Hepatocyte (in vitro differentiated cells): Measurements from ENCODE around the gene PPP2R2C.

ENCODE experiments used
- EZH2 ChIP-seq: fragments of 200-600 bp; sonication (generic); IDR thresholded peaks from 2 replicates; pipeline ENCODE4 v1.6.1; 2016; ENCODE audit warnings: antibody characterized with exemption, mild to moderate bottlenecking, borderline replicate concordance
- EZH2phosphoT487 ChIP-seq: fragments of 200-600 bp; sonication (generic); IDR thresholded peaks from one replicate; pipeline ENCODE4 v1.6.1; 2018; ENCODE audit warnings: antibody characterized with exemption, mild to moderate bottlenecking, low read depth, moderate library complexity; ENCODE audit not compliant: unreplicated experiment, severe bottlenecking
- TF ChIP-seq, protein P1 (sequence below): fragments of 200-600 bp; sonication (generic); IDR thresholded peaks from 2 replicates; pipeline ENCODE4 v1.5.1; 2016; ENCODE audit warnings: antibody characterized with exemption, mild to moderate bottlenecking; ENCODE audit not compliant: poor library complexity

- TF ChIP-seq, protein P1, sequence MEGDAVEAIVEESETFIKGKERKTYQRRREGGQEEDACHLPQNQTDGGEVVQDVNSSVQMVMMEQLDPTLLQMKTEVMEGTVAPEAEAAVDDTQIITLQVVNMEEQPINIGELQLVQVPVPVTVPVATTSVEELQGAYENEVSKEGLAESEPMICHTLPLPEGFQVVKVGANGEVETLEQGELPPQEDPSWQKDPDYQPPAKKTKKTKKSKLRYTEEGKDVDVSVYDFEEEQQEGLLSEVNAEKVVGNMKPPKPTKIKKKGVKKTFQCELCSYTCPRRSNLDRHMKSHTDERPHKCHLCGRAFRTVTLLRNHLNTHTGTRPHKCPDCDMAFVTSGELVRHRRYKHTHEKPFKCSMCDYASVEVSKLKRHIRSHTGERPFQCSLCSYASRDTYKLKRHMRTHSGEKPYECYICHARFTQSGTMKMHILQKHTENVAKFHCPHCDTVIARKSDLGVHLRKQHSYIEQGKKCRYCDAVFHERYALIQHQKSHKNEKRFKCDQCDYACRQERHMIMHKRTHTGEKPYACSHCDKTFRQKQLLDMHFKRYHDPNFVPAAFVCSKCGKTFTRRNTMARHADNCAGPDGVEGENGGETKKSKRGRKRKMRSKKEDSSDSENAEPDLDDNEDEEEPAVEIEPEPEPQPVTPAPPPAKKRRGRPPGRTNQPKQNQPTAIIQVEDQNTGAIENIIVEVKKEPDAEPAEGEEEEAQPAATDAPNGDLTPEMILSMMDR, result no peak
- TF ChIP-seq EZH2 (no peak), EZH2phosphoT487 (no peak)
Measured at GRCh38 chr4:6279582-6280289, 192.7 kb downstream of the PPP2R2C start.
